Heart left ventricle (tissue), 16 donors: ENCODE results near the gene FXYD2. TPM values are rescaled to one million over a fixed set of nuclear protein-coding genes. Genes with fewer than 3 reads are reported as not detected.
A peak's percentile ranks its signal among the peaks of the same experiment; 100 is the strongest.

Experiments used
- ATAC-seq, 4 donors: fragments of 200-7000 bp; cut with Tn5 transposase; one replicate each; pipeline ENCODE4 v1.9.1; 2020 to 2022; ENCODE audit warnings: moderate library complexity in 4 of 4, mild to moderate bottlenecking in 3 of 4, moderate number of reproducible peaks in 1 of 4
- DNase-seq, 5 donors: peaks; one replicate each; pipeline ENCODE4 v3.0.0-alpha.2; 2020
- H3K27ac ChIP-seq, 12 donors: fragments of 200-600 bp; sonication (generic) in 4 of 12; one replicate each; pipeline versions ENCODE4 v1.5.0 to v1.8.0; 2016 to 2022; ENCODE audit warnings: mild to moderate bottlenecking in 2 of 12
- H3K27me3 ChIP-seq, 9 donors: fragments of 200-600 bp; sonication (generic) in 2 of 9; one replicate each; pipeline versions ENCODE4 v1.5.1 to v1.8.0; 2016 to 2022; ENCODE audit warnings: mild to moderate bottlenecking in 3 of 9
- H3K36me3 ChIP-seq, 9 donors: fragments of 200-600 bp; sonication (generic) in 2 of 9; one replicate each; pipeline versions ENCODE4 v1.5.0 to v1.8.0; 2018 to 2022; ENCODE audit warnings: mild to moderate bottlenecking in 2 of 9
- H3K4me1 ChIP-seq, 12 donors: fragments of 200-600 bp; sonication (generic) in 4 of 12; one replicate each; pipeline versions ENCODE4 v1.5.0 to v1.8.0; 2016 to 2022; ENCODE audit warnings: mild to moderate bottlenecking in 3 of 12
- H3K4me3 ChIP-seq, 12 donors: fragments of 200-600 bp; sonication (generic) in 4 of 12; one replicate each; pipeline versions ENCODE4 v1.5.0 to v1.8.0; 2017 to 2022; ENCODE audit warnings: mild to moderate bottlenecking in 9 of 12, moderate library complexity in 4 of 12
- H3K9me3 ChIP-seq, 12 donors: fragments of 200-600 bp; sonication (generic) in 4 of 12; one replicate each; pipeline versions ENCODE4 v1.5.0 to v1.8.0; 2016 to 2022; ENCODE audit warnings: mild to moderate bottlenecking in 1 of 12
- CTCF ChIP-seq, 12 donors: fragments of 200-600 bp; sonication (generic) in 4 of 12; IDR thresholded peaks; one replicate each; pipeline versions ENCODE4 v1.5.0 to v1.8.0; 2018 to 2022; ENCODE audit warnings: antibody characterized with exemption in 12 of 12, mild to moderate bottlenecking in 5 of 12
- POLR2A ChIP-seq, 2 donors: fragments of 450-650 bp; IDR thresholded peaks; one replicate each; pipeline ENCODE4 v1.6.1; 2017; ENCODE audit warnings: antibody characterized with exemption in 2 of 2, mild to moderate bottlenecking in 2 of 2, moderate library complexity in 2 of 2
- WGBS, 4 donors: extraction: QIAGEN DNeasy Blood & Tissue Kit in 2 of 4; methylation state at CpG; one replicate each; pipeline versions ENCODE4 v1.1.5 to v1.1.7; 2013 to 2018; 5-methylcytosine and 5-hydroxymethylcytosine counted together
- intact Hi-C, 10 donors: fragments of 100-400 bp; cut with DNase I; formaldehyde crosslinking; loops; one replicate each; pipeline versions ENCODE4 v1.11.1 to v1.14.2; 2022
- polyA plus RNA-seq, 2 donors: library from polyadenylated mRNA; stranded (reverse); fragments of 200-250 nt; gene quantifications; one replicate each; pipeline ENCODE4 v1.2.3, GENCODE V29; 2013
- total RNA-seq, 9 donors: library from RNA; depleted of rRNA in 2 of 9; stranded (reverse); fragments of >200 nt in 2 of 9; fragmentation: NEBNext Ultra II Directional in 3 of 9; extraction: Animal tissue kit (Norgen Biotek cat#: 25700) in 3 of 9; gene quantifications; one replicate each; pipeline versions ENCODE4 v1.1.0 to v1.2.4, GENCODE V29; 2016 to 2023
- donor health status: ischemic (EF 13 %, LVEDD 7.1; RV severe dilation, severe dysfunction).
- donor health status: healthy with polysubstance abuse.
- donor health status: DM: no; HTN: yes; CAD: no.
- donor health status: DM: no; HTN: no; CAD: no.
- donor health status: ischemic (EF 25% LVEDD 6.9; RV normal size, moderate dysfunction).
- donor health status: ischemic (EF 25% LVEDD 5.7; RV mildly dilated, moderate dysfunction).
- donor health status: healthy.
- donor health status: DM: yes; HTN: yes; CAD: no.
- donor health status: ischemic (EF 35%, LVEDD 5.7; RV mildly dilated, moderate dysfunction).
- donor health status: nonischemic (EF 11% LVEDD 7.7; RV severe dilation, severe dysfunction).
- donor health status: DM: yes; HTN: yes; CAD: no.
- donor health status: PGD.
- donor health status: ischemic (EF 29% LVEDD 5.4; RV normal size, mild dysfunction).
- donor health status: nonischemic (EF 23%, LVEDD 6.1; RV moderate dilation, normal function).

Gene FXYD2
- total and polyA plus RNA-seq, 11 donors, result 0.48 to 2.7 (median 1.8) TPM; not detected in 1

DNA sequence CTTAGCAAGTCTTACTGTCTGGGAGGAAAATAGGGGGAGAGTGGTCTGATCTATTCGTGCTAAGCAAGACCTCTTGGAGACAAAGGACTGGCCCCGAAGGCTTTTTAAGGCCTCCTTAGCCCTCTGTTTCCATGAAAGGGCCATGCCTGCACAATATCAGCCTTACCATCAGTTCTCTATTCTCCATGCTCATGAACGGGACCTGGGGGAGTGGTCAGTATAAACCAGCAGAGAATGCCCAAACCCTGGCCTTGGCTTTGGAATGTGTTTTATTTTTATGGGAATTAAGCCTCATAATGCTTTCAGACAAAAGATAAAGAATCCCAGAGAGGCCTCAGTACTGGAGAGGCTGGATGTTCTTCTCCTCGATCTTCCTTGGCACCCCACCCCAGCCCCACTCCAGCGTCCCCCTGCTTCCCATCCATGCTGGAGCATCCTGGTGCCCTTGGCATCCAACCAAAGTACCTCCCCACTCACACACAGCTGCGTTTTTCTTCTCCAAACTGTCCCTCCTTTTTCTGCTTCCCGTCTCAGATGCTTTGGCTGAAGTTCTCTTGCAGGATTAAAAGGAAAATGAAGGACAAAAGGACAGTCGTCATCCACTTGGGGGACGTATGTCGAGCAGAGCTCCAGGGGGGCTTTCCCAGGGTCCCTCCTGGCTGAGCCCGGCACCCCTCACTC lies 33.3 kb upstream of the FXYD2 start:
- peak overlapping the region in 11 of 12 donors; percentile 20 to 76 (median 55) for H3K27ac ChIP-seq
- 45 to 56% (median 51%) methylated on average over 11 of the region's 11 CpGs for WGBS, 4 donors

GRCh38 chr11:117855912-117856651 lies 31.5 kb upstream of the FXYD2 start:
- ATAC-seq (no peak), DNase-seq (peak in 3 of 5 donors; percentile 5 to 6 (median 5))
- Histone ChIP-seq H3K27ac (peak overlapping the region in 3 of 12 donors; percentile 13 to 38 (median 31)), H3K27me3 (no peaks in the 10 kb centered on the region), H3K36me3 (peaks cover 0 to 3% (median 0%) of the 10 kb centered on the region in 9 donors), H3K4me3 (no peak overlapping the region), H3K9me3 (peaks cover 0 to 20% (median 11%) of the 10 kb centered on the region in 12 donors), H3K4me1 (peaks cover 0 to 70% (median 36%) of the 10 kb centered on the region in 12 donors)
- TF ChIP-seq CTCF (IDR thresholded peaks at IDR 0.05) (no peak), POLR2A (IDR thresholded peaks at IDR 0.05) (no peak)
- 71 to 83% (median 77%) methylated on average over 13 of the region's 13 CpGs for WGBS, 4 donors
- intact Hi-C loops, result no loop called here

More for the DNA sequence above, 33.3 kb upstream of the FXYD2 start:
- Histone ChIP-seq H3K4me3 (no peak overlapping the region), H3K9me3 (peaks cover 0 to 11% (median 4%) of the 10 kb centered on the region in 12 donors), H3K4me1 (peaks cover 7 to 81% (median 48%) of the 10 kb centered on the region in 12 donors), H3K36me3 (peaks cover 0 to 3% (median 0%) of the 10 kb centered on the region in 9 donors), H3K27me3 (no peaks in the 10 kb centered on the region)
- intact Hi-C loops, result no loop called here
- ATAC-seq (no peak), DNase-seq (peak in 3 of 5 donors; percentile 20 to 29 (median 22))
- no peak for TF ChIP-seq POLR2A (IDR thresholded peaks at IDR 0.05)
- no peak for TF ChIP-seq CTCF (IDR thresholded peaks at IDR 0.05)

- ATAC-seq (no peak), DNase-seq (peak in 4 of 5 donors; percentile 4 to 42 (median 10))
- peaks cover 0 to 70% (median 34%) of the 10 kb centered on the region in 12 donors for H3K4me1 ChIP-seq
- H3K27ac ChIP-seq, result peak overlapping the region in 4 of 12 donors; percentile 13 to 46 (median 34)
- 51 to 66% (median 57%) methylated on average over 12 of the region's 12 CpGs for WGBS, 4 donors
- peaks cover 0 to 3% (median 0%) of the 10 kb centered on the region in 9 donors for H3K36me3 ChIP-seq
- intact Hi-C loops, result no loop called here
- H3K4me3 ChIP-seq, result no peak overlapping the region
- H3K9me3 ChIP-seq, result peaks cover 0 to 20% (median 11%) of the 10 kb centered on the region in 12 donors
- no peaks in the 10 kb centered on the region for H3K27me3 ChIP-seq
- TF ChIP-seq CTCF (IDR thresholded peaks at IDR 0.05) (no peak), POLR2A (IDR thresholded peaks at IDR 0.05) (no peak)
These were observed 30.8 kb upstream of the FXYD2 start for GRCh38 chr11:117855186-117855845.
